Fibroblast of the aortic adventitia (primary cell): ENCODE measurements around the gene RHPN2. TPM values are rescaled to one million over a fixed set of nuclear protein-coding genes. Genes with fewer than 3 reads are reported as not detected.
"Not testable (repeated sequence)": the region's sequence is repeated elsewhere in the genome, so short reads cannot be mapped to it uniquely, and the experiment has no call there.

ENCODE experiments used
- DNase-seq: peaks from one replicate; pipeline ENCODE4 v3.0.0-alpha.2; 2010; ENCODE audit warnings: low read depth
- H3K4me3 ChIP-seq: 2 replicates; pipeline ENCODE4 v1.5.1; 2011; ENCODE audit warnings: low read depth, mild to moderate bottlenecking, control low read depth, low read length, moderate library complexity
- CTCF ChIP-seq: IDR thresholded peaks from 2 replicates; pipeline ENCODE4 v1.5.1; 2011; ENCODE audit warnings: mild to moderate bottlenecking, low read length, control low read depth, inconsistent platforms; ENCODE audit not compliant: insufficient read depth
- total RNA-seq: library from RNA; depleted of rRNA; stranded (reverse); fragments of >200 nt; gene quantifications from 2 replicates; pipeline ENCODE4 v1.2.3, GENCODE V29; 2012; ENCODE audit warnings: low replicate concordance

Gene RHPN2
- total RNA-seq, 1 donor, result 2.3 TPM

GRCh38 chr19:33029746-33030303 is 34.9 kb downstream of the RHPN2 start:
- H3K4me3 ChIP-seq, result no peak overlapping the region
- DNase-seq, result no peak
- no peak for TF ChIP-seq CTCF

GRCh38 chr19:33026602-33027001 is 38.1 kb downstream of the RHPN2 start:
- H3K4me3 ChIP-seq, DNase-seq: not testable (repeated sequence)

GRCh38 chr19:33025468-33026238 is 39.0 kb downstream of the RHPN2 start:
- H3K4me3 ChIP-seq, DNase-seq: not testable (repeated sequence)

GRCh38 chr19:33024398-33024797 is 40.3 kb downstream of the RHPN2 start:
- no peak for TF ChIP-seq CTCF
- no peak overlapping the region for H3K4me3 ChIP-seq
- no peak for DNase-seq

- H3K4me3 ChIP-seq, result no peak overlapping the region
- DNase-seq, result no peak
- no peak for TF ChIP-seq CTCF
Measured at GRCh38 chr19:33022472-33023116, 42.1 kb downstream of the RHPN2 start.

GRCh38 chr19:33010891-33011290 is 53.8 kb downstream of the RHPN2 start:
- not testable (repeated sequence) for H3K4me3 ChIP-seq, DNase-seq

- no peak for TF ChIP-seq CTCF
- DNase-seq, result no peak
- no peak overlapping the region for H3K4me3 ChIP-seq
Measured at GRCh38 chr19:33008738-33009137, 56.0 kb downstream of the RHPN2 start.

GRCh38 chr19:33005440-33005839 is 59.2 kb downstream of the RHPN2 start:
- TF ChIP-seq CTCF, result no peak
- H3K4me3 ChIP-seq, result no peak overlapping the region
- no peak for DNase-seq

- DNase-seq, result not testable (repeated sequence)
Measured at GRCh38 chr19:33003424-33004024, 61.2 kb downstream of the RHPN2 start.

GRCh38 chr19:33002126-33002865 is 62.4 kb downstream of the RHPN2 start:
- not testable (repeated sequence) for DNase-seq, H3K4me3 ChIP-seq

More at GRCh38 chr19:33003424-33004024, 61.2 kb downstream of the RHPN2 start:
- H3K4me3 ChIP-seq, result not testable (repeated sequence)
